H9 (cell line): ENCODE data around the gene ADAM11. TPM values are rescaled to one million over a fixed set of nuclear protein-coding genes. Genes with fewer than 3 reads are reported as not detected.

Experiments
- DNase-seq: peaks from one replicate; pipeline ENCODE4 v3.0.0-alpha.2; 2017
- H2AFZ ChIP-seq: one replicate; pipeline ENCODE4 v1.6.1; 2013; ENCODE audit warnings: mild to moderate bottlenecking, low read length, control low read depth, moderate library complexity
- H2AK5ac ChIP-seq: 2 replicates; pipeline ENCODE4 v1.6.1; 2013; ENCODE audit warnings: low read length, control low read depth, mixed read lengths; ENCODE audit not compliant: insufficient read length
- H2BK120ac ChIP-seq: one replicate; pipeline ENCODE4 v1.6.1; 2013; ENCODE audit warnings: low read depth, mild to moderate bottlenecking, low read length, control low read depth, inconsistent platforms; ENCODE audit not compliant: poor library complexity, severe bottlenecking
- H2BK12ac ChIP-seq: 2 replicates; pipeline ENCODE4 v1.6.1; 2013; ENCODE audit warnings: low read length, control low read depth, mixed read lengths, low read depth; ENCODE audit not compliant: insufficient read length
- H2BK15ac ChIP-seq: 2 replicates; pipeline ENCODE4 v1.6.1; 2013; ENCODE audit warnings: low read depth, low read length, control low read depth
- H2BK20ac ChIP-seq: one replicate; pipeline ENCODE4 v1.6.1; 2013; ENCODE audit warnings: low read depth, mild to moderate bottlenecking, low read length, control low read depth, inconsistent platforms; ENCODE audit not compliant: poor library complexity, severe bottlenecking
- H2BK5ac ChIP-seq: 2 replicates; pipeline ENCODE4 v1.6.1; 2013; ENCODE audit warnings: low read length, control low read depth, mixed read lengths; ENCODE audit not compliant: insufficient read length
- H3K14ac ChIP-seq: 2 replicates; pipeline ENCODE4 v1.6.1; 2013; ENCODE audit warnings: low read length, control low read depth; ENCODE audit not compliant: insufficient read depth
- H3K18ac ChIP-seq: 2 replicates; pipeline ENCODE4 v1.6.1; 2013; ENCODE audit warnings: low read depth, mild to moderate bottlenecking, mixed read lengths, low read length, control low read depth; ENCODE audit not compliant: insufficient read length
- H3K23ac ChIP-seq: 2 replicates; pipeline ENCODE4 v1.6.1; 2013; ENCODE audit warnings: low read length, control low read depth, mixed read lengths, low read depth; ENCODE audit not compliant: insufficient read length
- H3K23me2 ChIP-seq: 2 replicates; pipeline ENCODE4 v1.6.1; 2013; ENCODE audit warnings: low read depth, mild to moderate bottlenecking, mixed read lengths, low read length, control low read depth; ENCODE audit not compliant: insufficient read length, poor library complexity, severe bottlenecking
- H3K27ac ChIP-seq: 2 replicates; pipeline ENCODE4 v1.5.1; 2013; ENCODE audit warnings: low read length, control low read depth, mixed read lengths, low read depth; ENCODE audit not compliant: insufficient read length
- H3K27me3 ChIP-seq: 2 replicates; pipeline ENCODE4 v1.6.1; 2013; ENCODE audit warnings: low read length, control low read depth, inconsistent platforms; ENCODE audit not compliant: insufficient read depth
- H3K4ac ChIP-seq: 2 replicates; pipeline ENCODE4 v1.6.1; 2013; ENCODE audit warnings: low read depth, mild to moderate bottlenecking, control low read depth, inconsistent platforms, low read length, moderate library complexity
- H3K4me1 ChIP-seq: 2 replicates; pipeline ENCODE4 v1.6.1; 2013; ENCODE audit warnings: low read length, control low read depth, inconsistent platforms; ENCODE audit not compliant: insufficient read depth
- H3K4me2 ChIP-seq: 2 replicates; pipeline ENCODE4 v1.6.1; 2013; ENCODE audit warnings: low read length, control low read depth, mixed read lengths; ENCODE audit not compliant: insufficient read length, insufficient read depth
- H3K56ac ChIP-seq: 2 replicates; pipeline ENCODE4 v1.6.1; 2013; ENCODE audit warnings: low read depth, mild to moderate bottlenecking, mixed read lengths, low read length, control low read depth; ENCODE audit not compliant: insufficient read length
- H3K79me1 ChIP-seq: 2 replicates; pipeline ENCODE4 v1.6.1; 2013; ENCODE audit warnings: low read depth, mild to moderate bottlenecking, moderate library complexity, low read length, control low read depth, inconsistent platforms; ENCODE audit not compliant: insufficient read depth, poor library complexity, severe bottlenecking
- H3K79me2 ChIP-seq: 2 replicates; pipeline ENCODE4 v1.6.1; 2013; ENCODE audit warnings: low read length, control low read depth, inconsistent platforms; ENCODE audit not compliant: insufficient read depth
- H3K9ac ChIP-seq: 2 replicates; pipeline ENCODE4 v1.6.1; 2013; ENCODE audit warnings: low read length, control low read depth, mixed read lengths; ENCODE audit not compliant: insufficient read length; ENCODE audit errors: extremely low read depth
- H3K9me3 ChIP-seq: one replicate; pipeline ENCODE4 v1.6.1; 2013; ENCODE audit warnings: low read depth, low read length, inconsistent platforms; ENCODE audit not compliant: control insufficient read depth
- H3T11ph ChIP-seq: one replicate; pipeline ENCODE4 v1.6.1; 2013; ENCODE audit warnings: mild to moderate bottlenecking, low read length, control low read depth, inconsistent platforms
- H4K20me1 ChIP-seq: one replicate; pipeline ENCODE4 v1.6.1; 2013; ENCODE audit not compliant: control insufficient read depth, insufficient read length, insufficient read depth
- H4K5ac ChIP-seq: 2 replicates; pipeline ENCODE4 v1.6.1; 2013; ENCODE audit warnings: low read depth, mild to moderate bottlenecking, mixed read lengths, low read length, control low read depth; ENCODE audit not compliant: insufficient read length
- H4K8ac ChIP-seq: replicated peaks from 2 replicates; pipeline ENCODE4 v1.6.1; 2013; ENCODE audit warnings: low read length, control low read depth, mixed read lengths, low read depth; ENCODE audit not compliant: insufficient read length
- H4K91ac ChIP-seq: 2 replicates; pipeline ENCODE4 v1.6.1; 2013; ENCODE audit warnings: low read depth, mild to moderate bottlenecking, moderate library complexity, mixed read lengths, low read length, control low read depth; ENCODE audit not compliant: insufficient read length
- H3K27ac Mint-ChIP-seq, 3 experiments: 2 replicates in 2 of 3; 3 replicates in 1 of 3; pipeline ENCODE4 v1.8.0; 2020 to 2021; ENCODE audit warnings: mixed read lengths in 3 of 3, mild to moderate bottlenecking in 1 of 3, moderate library complexity in 1 of 3
- H3K27me3 Mint-ChIP-seq: 2 replicates; pipeline ENCODE4 v1.8.0; 2021; ENCODE audit warnings: low read depth, mild to moderate bottlenecking, moderate library complexity, mixed read lengths
- H3K36me3 Mint-ChIP-seq, 3 experiments: 2 replicates in 2 of 3; 3 replicates in 1 of 3; pipeline ENCODE4 v1.8.0; 2020 to 2021; ENCODE audit warnings: low read depth in 3 of 3, mixed read lengths in 3 of 3; ENCODE audit not compliant: insufficient read depth in 1 of 3
- H3K4me1 Mint-ChIP-seq, 2 experiments: 2 replicates each; pipeline ENCODE4 v1.8.0; 2020; ENCODE audit warnings: mixed read lengths in 2 of 2
- H3K4me3 Mint-ChIP-seq, 2 experiments: 2 replicates in 1 of 2; 3 replicates in 1 of 2; pipeline ENCODE4 v1.8.0; 2020 to 2021; ENCODE audit warnings: mild to moderate bottlenecking in 2 of 2, mixed read lengths in 2 of 2, moderate library complexity in 1 of 2
- H3K9me3 Mint-ChIP-seq, 2 experiments: 2 replicates in 1 of 2; 3 replicates in 1 of 2; pipeline ENCODE4 v1.8.0; 2020; ENCODE audit warnings: mild to moderate bottlenecking in 2 of 2, mixed read lengths in 2 of 2, moderate library complexity in 1 of 2
- CTCF ChIP-seq: fragments of 200-600 bp; sonication (generic); conservative IDR thresholded peaks from 3 replicates; pipeline ENCODE4 v1.8.0; 2021; ENCODE audit warnings: antibody characterized with exemption, mild to moderate bottlenecking
- WGBS: extraction: QIAGEN DNeasy Blood & Tissue Kit; methylation state at CpG from one replicate; pipeline ENCODE4 v1.1.7; 2013; ENCODE audit warnings: missing lambda C conversion rate, low lambda C conversion rate, mixed read lengths; ENCODE audit not compliant: insufficient read length; ENCODE audit errors: extremely low coverage; 5-methylcytosine and 5-hydroxymethylcytosine counted together
- total RNA-seq: library from RNA; stranded (reverse); gene quantifications from 2 replicates; pipeline ENCODE4 v1.2.1, GENCODE V29; 2021

Gene ADAM11
- total RNA-seq, 1 experiment from 2014 or later: 4.6 TPM

GRCh38 chr17:44759916-44760243, 1.1 kb downstream of the ADAM11 start:
- Histone ChIP-seq H3K4ac (no peak overlapping the region), H2AK5ac (no peak overlapping the region), H3K9ac (no peak overlapping the region), H2BK20ac (no peak overlapping the region), H3K79me2 (no peaks in the 10 kb centered on the region), H4K20me1 (no peaks in the 10 kb centered on the region), H3K56ac (no peak overlapping the region), H2BK5ac (no peak overlapping the region), H3K79me1 (no peaks in the 10 kb centered on the region), H3K4me2 (no peak overlapping the region), H4K91ac (no peak overlapping the region), H3K23me2 (peaks cover 7% of the 10 kb centered on the region), H2AFZ (no peak overlapping the region), H3K4me1 (no peaks in the 10 kb centered on the region), H4K8ac (no peak overlapping the region), H2BK15ac (no peak overlapping the region), H3K27ac (no peak overlapping the region), H2BK12ac (no peak overlapping the region), H3K14ac (no peak overlapping the region), H3T11ph (no peak overlapping the region), H2BK120ac (no peak overlapping the region), H3K9me3 (no peaks in the 10 kb centered on the region), H4K5ac (no peak overlapping the region), H3K27me3 (peaks cover 19% of the 10 kb centered on the region), H3K18ac (no peak overlapping the region), H3K23ac (no peak overlapping the region)
- H3K4me1 Mint-ChIP-seq: peaks cover 2 to 10% of the 10 kb centered on the region in 2 experiments; a peak in 1 of 4 replicates
- peak overlapping the region; percentile 37 to 65; a peak in 2 of 5 replicates for H3K4me3 Mint-ChIP-seq
- 0 out of 3 replicates have a peak, but pooled peaks have one; percentile 2 for TF ChIP-seq CTCF
- H3K36me3 Mint-ChIP-seq: no peaks in the 10 kb centered on the region
- H3K27ac Mint-ChIP-seq: no peak overlapping the region
- no peaks in the 10 kb centered on the region; a peak in 1 of 5 replicates for H3K9me3 Mint-ChIP-seq
- H3K27me3 Mint-ChIP-seq: peaks cover 78% of the 10 kb centered on the region
- no CpG with 5 or more reads among the region's 3 CpGs for WGBS
- no peak for DNase-seq
